Measurements from ENCODE around the gene THSD4.

The THSD4 gene

GRCh38 chr15:71085809-71086208 lies 29.5 kb upstream of the THSD4 start:
- Histone ChIP-seq H3K9me3 (ENCODE audit: control insufficient read depth, low read length) (no peaks in the 10 kb centered on the region), H3K36me3 (ENCODE audit: control insufficient read depth, insufficient read depth, low read length) (no peaks in the 10 kb centered on the region), H3K27me3 (ENCODE audit: control insufficient read depth, insufficient read depth, low read length) (no peaks in the 10 kb centered on the region), H3K4me3 (ENCODE audit: low read length) (no peak overlapping the region), H3K4me1 (ENCODE audit: control insufficient read depth, insufficient read depth, low read length) (peaks cover 24% of the 10 kb centered on the region), H3K9ac (ENCODE audit: low read length) (no peak overlapping the region)

- H3K4me1 ChIP-seq (ENCODE audit: control insufficient read depth, insufficient read depth, low read length) = peaks cover 15% of the 10 kb centered on the region
- no peaks in the 10 kb centered on the region for H3K9me3 ChIP-seq (ENCODE audit: control insufficient read depth, low read length)
- no peaks in the 10 kb centered on the region for H3K36me3 ChIP-seq (ENCODE audit: control insufficient read depth, insufficient read depth, low read length)
- no peak overlapping the region for H3K9ac ChIP-seq (ENCODE audit: low read length)
- H3K27me3 ChIP-seq (ENCODE audit: control insufficient read depth, insufficient read depth, low read length) = no peaks in the 10 kb centered on the region
- no peak overlapping the region for H3K4me3 ChIP-seq (ENCODE audit: low read length)
Observed at GRCh38 chr15:71088155-71088554, 27.1 kb upstream of the THSD4 start.

- H3K4me1 ChIP-seq (ENCODE audit: control insufficient read depth, insufficient read depth, low read length) = peaks cover 19% of the 10 kb centered on the region
- no peaks in the 10 kb centered on the region for H3K27me3 ChIP-seq (ENCODE audit: control insufficient read depth, insufficient read depth, low read length)
- H3K9ac ChIP-seq (ENCODE audit: low read length) = no peak overlapping the region
- no peaks in the 10 kb centered on the region for H3K36me3 ChIP-seq (ENCODE audit: control insufficient read depth, insufficient read depth, low read length)
- no peak overlapping the region for H3K4me3 ChIP-seq (ENCODE audit: low read length)
- H3K9me3 ChIP-seq (ENCODE audit: control insufficient read depth, low read length) = no peaks in the 10 kb centered on the region
Observed at GRCh38 chr15:71088683-71089082, 26.6 kb upstream of the THSD4 start.

- Histone ChIP-seq H3K9me3 (ENCODE audit: control insufficient read depth, low read length) (no peaks in the 10 kb centered on the region), H3K36me3 (ENCODE audit: control insufficient read depth, insufficient read depth, low read length) (no peaks in the 10 kb centered on the region), H3K27me3 (ENCODE audit: control insufficient read depth, insufficient read depth, low read length) (no peaks in the 10 kb centered on the region), H3K4me3 (ENCODE audit: low read length) (no peak overlapping the region), H3K9ac (ENCODE audit: low read length) (no peak overlapping the region), H3K4me1 (ENCODE audit: control insufficient read depth, insufficient read depth, low read length) (peaks cover 21% of the 10 kb centered on the region)
Observed at GRCh38 chr15:71089801-71090200, 25.5 kb upstream of the THSD4 start.

- Histone ChIP-seq H3K9ac (ENCODE audit: low read length) (no peak overlapping the region), H3K9me3 (ENCODE audit: control insufficient read depth, low read length) (no peaks in the 10 kb centered on the region), H3K27me3 (ENCODE audit: control insufficient read depth, insufficient read depth, low read length) (no peaks in the 10 kb centered on the region), H3K36me3 (ENCODE audit: control insufficient read depth, insufficient read depth, low read length) (no peaks in the 10 kb centered on the region), H3K4me3 (ENCODE audit: low read length) (no peak overlapping the region), H3K4me1 (ENCODE audit: control insufficient read depth, insufficient read depth, low read length) (peaks cover 14% of the 10 kb centered on the region)
Observed at GRCh38 chr15:71091601-71092000, 23.7 kb upstream of the THSD4 start.

GRCh38 chr15:71092056-71092600 lies 23.1 kb upstream of the THSD4 start:
- H3K4me1 ChIP-seq (ENCODE audit: control insufficient read depth, insufficient read depth, low read length) = peaks cover 14% of the 10 kb centered on the region
- H3K4me3 ChIP-seq (ENCODE audit: low read length) = no peak overlapping the region
- no peaks in the 10 kb centered on the region for H3K36me3 ChIP-seq (ENCODE audit: control insufficient read depth, insufficient read depth, low read length)
- no peak overlapping the region for H3K9ac ChIP-seq (ENCODE audit: low read length)
- H3K9me3 ChIP-seq (ENCODE audit: control insufficient read depth, low read length) = no peaks in the 10 kb centered on the region
- H3K27me3 ChIP-seq (ENCODE audit: control insufficient read depth, insufficient read depth, low read length) = no peaks in the 10 kb centered on the region

GRCh38 chr15:71093054-71094024 lies 21.9 kb upstream of the THSD4 start:
- peak overlapping the region; percentile 3 for H3K4me3 ChIP-seq (ENCODE audit: low read length)
- H3K4me1 ChIP-seq (ENCODE audit: control insufficient read depth, insufficient read depth, low read length) = peaks cover 14% of the 10 kb centered on the region
- H3K27me3 ChIP-seq (ENCODE audit: control insufficient read depth, insufficient read depth, low read length) = no peaks in the 10 kb centered on the region
- no peaks in the 10 kb centered on the region for H3K9me3 ChIP-seq (ENCODE audit: control insufficient read depth, low read length)
- no peaks in the 10 kb centered on the region for H3K36me3 ChIP-seq (ENCODE audit: control insufficient read depth, insufficient read depth, low read length)
- H3K9ac ChIP-seq (ENCODE audit: low read length) = peak overlapping the region; percentile 31

GRCh38 chr15:71094137-71094536 lies 21.1 kb upstream of the THSD4 start:
- H3K4me1 ChIP-seq (ENCODE audit: control insufficient read depth, insufficient read depth, low read length) = peaks cover 14% of the 10 kb centered on the region
- no peaks in the 10 kb centered on the region for H3K9me3 ChIP-seq (ENCODE audit: control insufficient read depth, low read length)
- H3K27me3 ChIP-seq (ENCODE audit: control insufficient read depth, insufficient read depth, low read length) = no peaks in the 10 kb centered on the region
- no peaks in the 10 kb centered on the region for H3K36me3 ChIP-seq (ENCODE audit: control insufficient read depth, insufficient read depth, low read length)
- peak overlapping the region; percentile 3 for H3K4me3 ChIP-seq (ENCODE audit: low read length)
- no peak overlapping the region for H3K9ac ChIP-seq (ENCODE audit: low read length)

GRCh38 chr15:71096676-71097075 lies 18.6 kb upstream of the THSD4 start:
- no peaks in the 10 kb centered on the region for H3K36me3 ChIP-seq (ENCODE audit: control insufficient read depth, insufficient read depth, low read length)
- no peak overlapping the region for H3K4me3 ChIP-seq (ENCODE audit: low read length)
- peaks cover 14% of the 10 kb centered on the region for H3K4me1 ChIP-seq (ENCODE audit: control insufficient read depth, insufficient read depth, low read length)
- no peaks in the 10 kb centered on the region for H3K9me3 ChIP-seq (ENCODE audit: control insufficient read depth, low read length)
- H3K27me3 ChIP-seq (ENCODE audit: control insufficient read depth, insufficient read depth, low read length) = no peaks in the 10 kb centered on the region
- no peak overlapping the region for H3K9ac ChIP-seq (ENCODE audit: low read length)

GRCh38 chr15:71097890-71098289 lies 17.4 kb upstream of the THSD4 start:
- Histone ChIP-seq H3K4me1 (ENCODE audit: control insufficient read depth, insufficient read depth, low read length) (peaks cover 12% of the 10 kb centered on the region), H3K9ac (ENCODE audit: low read length) (no peak overlapping the region), H3K36me3 (ENCODE audit: control insufficient read depth, insufficient read depth, low read length) (no peaks in the 10 kb centered on the region), H3K27me3 (ENCODE audit: control insufficient read depth, insufficient read depth, low read length) (no peaks in the 10 kb centered on the region), H3K9me3 (ENCODE audit: control insufficient read depth, low read length) (no peaks in the 10 kb centered on the region), H3K4me3 (ENCODE audit: low read length) (no peak overlapping the region)

GRCh38 chr15:71098920-71099319 lies 16.4 kb upstream of the THSD4 start:
- Histone ChIP-seq H3K9ac (ENCODE audit: low read length) (no peak overlapping the region), H3K4me1 (ENCODE audit: control insufficient read depth, insufficient read depth, low read length) (peaks cover 3% of the 10 kb centered on the region), H3K9me3 (ENCODE audit: control insufficient read depth, low read length) (no peaks in the 10 kb centered on the region), H3K36me3 (ENCODE audit: control insufficient read depth, insufficient read depth, low read length) (no peaks in the 10 kb centered on the region), H3K27me3 (ENCODE audit: control insufficient read depth, insufficient read depth, low read length) (no peaks in the 10 kb centered on the region), H3K4me3 (ENCODE audit: low read length) (no peak overlapping the region)

GRCh38 chr15:71103102-71103676 lies 12.1 kb upstream of the THSD4 start:
- no peak overlapping the region for H3K4me3 ChIP-seq (ENCODE audit: low read length)
- no peaks in the 10 kb centered on the region for H3K9me3 ChIP-seq (ENCODE audit: control insufficient read depth, low read length)
- no peaks in the 10 kb centered on the region for H3K36me3 ChIP-seq (ENCODE audit: control insufficient read depth, insufficient read depth, low read length)
- H3K4me1 ChIP-seq (ENCODE audit: control insufficient read depth, insufficient read depth, low read length) = peaks cover 5% of the 10 kb centered on the region
- no peak overlapping the region for H3K9ac ChIP-seq (ENCODE audit: low read length)
- no peaks in the 10 kb centered on the region for H3K27me3 ChIP-seq (ENCODE audit: control insufficient read depth, insufficient read depth, low read length)
